SU-DHL-6 (cell line): ENCODE data around the gene FAM174A.

Experiments
- H2AFZ ChIP-seq: fragments of 200-600 bp; sonication (generic); 2 replicates; pipeline ENCODE4 v1.6.1; 2014; ENCODE audit warnings: low read depth, mild to moderate bottlenecking, moderate library complexity, mixed read lengths, antibody characterized with exemption, low read length; ENCODE audit not compliant: severe bottlenecking
- H3F3A ChIP-seq: fragments of 200-600 bp; shearing (Covaris generic); 2 replicates; pipeline ENCODE4 v1.6.0; 2016; ENCODE audit warnings: antibody characterized with exemption, mild to moderate bottlenecking; ENCODE audit not compliant: insufficient read depth
- H3K27ac ChIP-seq: fragments of 200-600 bp; sonication (generic); 2 replicates; pipeline ENCODE4 v1.5.1; 2016; ENCODE audit warnings: low read depth, mild to moderate bottlenecking, low read length, moderate library complexity, mixed read lengths
- H3K27me3 ChIP-seq: fragments of 200-600 bp; sonication (generic), shearing (Covaris generic); 2 replicates; pipeline ENCODE4 v1.6.0; 2014; ENCODE audit warnings: mild to moderate bottlenecking, low read length
- H3K36me3 ChIP-seq: fragments of 200-600 bp; sonication (generic); 2 replicates; pipeline ENCODE4 v1.6.1; 2014; ENCODE audit warnings: mild to moderate bottlenecking, low read length, mixed read lengths
- H3K4me2 ChIP-seq: fragments of 300-600, 200-600 bp; shearing (Covaris generic), sonication (generic); 2 replicates; pipeline ENCODE4 v1.6.0; 2014; ENCODE audit warnings: low read length, low read depth, mild to moderate bottlenecking; ENCODE audit not compliant: poor library complexity, severe bottlenecking
- H3K4me3 ChIP-seq: fragments of 200-600 bp; sonication (generic); 2 replicates; pipeline ENCODE4 v1.5.1; 2014; ENCODE audit warnings: antibody characterized with exemption, low read length, mild to moderate bottlenecking, mixed read lengths; ENCODE audit not compliant: insufficient read depth, poor library complexity, severe bottlenecking
- H3K79me2 ChIP-seq: fragments of 200-600 bp; sonication (generic); 2 replicates; pipeline ENCODE4 v1.6.1; 2014; ENCODE audit warnings: mild to moderate bottlenecking, low read length, moderate library complexity; ENCODE audit not compliant: insufficient read depth
- H3K9ac ChIP-seq: fragments of 200-600 bp; sonication (generic); 2 replicates; pipeline ENCODE4 v1.7.0; 2014; ENCODE audit warnings: mild to moderate bottlenecking, low read length
- H3K9me2 ChIP-seq: fragments of 200-600 bp; sonication (generic); replicated peaks from 2 replicates; pipeline ENCODE4 v1.6.1; 2014; ENCODE audit warnings: low read length; ENCODE audit not compliant: insufficient read depth
- H3K9me3 ChIP-seq: fragments of 200-600 bp; sonication (generic); 2 replicates; pipeline ENCODE4 v1.6.1; 2014; ENCODE audit warnings: low read length, mixed read lengths; ENCODE audit not compliant: insufficient read depth
- H4K20me1 ChIP-seq: fragments of 200-600 bp; sonication (generic); 2 replicates; pipeline ENCODE4 v1.6.1; 2014; ENCODE audit warnings: low read depth, mild to moderate bottlenecking, antibody characterized with exemption, low read length, moderate library complexity, mixed read lengths
- EZH2phosphoT487 ChIP-seq: fragments of 200-600 bp; sonication (generic), shearing (Covaris generic); conservative IDR thresholded peaks from 2 replicates; pipeline ENCODE4 v1.6.1; 2018; ENCODE audit warnings: mild to moderate bottlenecking, antibody characterized with exemption, low read length, moderate library complexity, mixed read lengths
- TF ChIP-seq, protein P1 (sequence below): fragments of 200-600 bp; sonication (generic); IDR thresholded peaks from one replicate; pipeline ENCODE4 v1.5.1; 2017; ENCODE audit warnings: antibody characterized with exemption, mild to moderate bottlenecking, low read length, moderate library complexity; ENCODE audit not compliant: insufficient read depth, poor library complexity, severe bottlenecking

The FAM174A gene

DNA sequence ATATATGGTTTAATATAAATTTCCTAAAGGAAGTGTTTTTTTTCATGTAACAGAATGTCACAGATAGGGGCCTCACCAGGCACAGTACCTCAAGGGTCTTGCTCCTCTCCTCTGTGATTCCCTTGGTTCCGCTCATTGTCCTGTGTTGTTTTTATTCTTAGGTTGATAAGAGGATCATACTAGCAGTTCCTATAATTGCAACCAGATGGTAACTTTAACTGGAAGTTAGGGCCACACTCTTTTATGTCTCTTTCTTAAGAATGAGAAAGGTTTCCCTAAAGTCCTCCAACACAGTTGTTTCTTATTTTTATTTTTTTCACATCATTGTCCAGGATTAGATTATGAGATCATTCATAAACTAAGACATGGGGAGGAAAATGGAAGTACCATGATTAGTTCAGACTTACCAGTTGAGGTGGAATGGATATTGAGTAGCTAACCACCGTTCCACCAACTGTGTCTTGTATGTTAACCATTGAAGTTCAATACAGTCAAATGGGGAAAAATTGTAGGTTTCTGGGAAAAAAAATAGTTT lies 41.1 kb downstream of the FAM174A start:
- no peaks in the 10 kb centered on the region for H3K36me3 ChIP-seq
- H3K4me3 ChIP-seq = no peak overlapping the region
- no peak overlapping the region for H3K4me2 ChIP-seq
- no peak overlapping the region for H2AFZ ChIP-seq
- no peaks in the 10 kb centered on the region for H4K20me1 ChIP-seq
- TF ChIP-seq, protein P1, sequence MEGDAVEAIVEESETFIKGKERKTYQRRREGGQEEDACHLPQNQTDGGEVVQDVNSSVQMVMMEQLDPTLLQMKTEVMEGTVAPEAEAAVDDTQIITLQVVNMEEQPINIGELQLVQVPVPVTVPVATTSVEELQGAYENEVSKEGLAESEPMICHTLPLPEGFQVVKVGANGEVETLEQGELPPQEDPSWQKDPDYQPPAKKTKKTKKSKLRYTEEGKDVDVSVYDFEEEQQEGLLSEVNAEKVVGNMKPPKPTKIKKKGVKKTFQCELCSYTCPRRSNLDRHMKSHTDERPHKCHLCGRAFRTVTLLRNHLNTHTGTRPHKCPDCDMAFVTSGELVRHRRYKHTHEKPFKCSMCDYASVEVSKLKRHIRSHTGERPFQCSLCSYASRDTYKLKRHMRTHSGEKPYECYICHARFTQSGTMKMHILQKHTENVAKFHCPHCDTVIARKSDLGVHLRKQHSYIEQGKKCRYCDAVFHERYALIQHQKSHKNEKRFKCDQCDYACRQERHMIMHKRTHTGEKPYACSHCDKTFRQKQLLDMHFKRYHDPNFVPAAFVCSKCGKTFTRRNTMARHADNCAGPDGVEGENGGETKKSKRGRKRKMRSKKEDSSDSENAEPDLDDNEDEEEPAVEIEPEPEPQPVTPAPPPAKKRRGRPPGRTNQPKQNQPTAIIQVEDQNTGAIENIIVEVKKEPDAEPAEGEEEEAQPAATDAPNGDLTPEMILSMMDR = no peak
- TF ChIP-seq EZH2phosphoT487 = no peak
- no peaks in the 10 kb centered on the region for H3F3A ChIP-seq
- no peaks in the 10 kb centered on the region for H3K9me3 ChIP-seq
- H3K27ac ChIP-seq = no peak overlapping the region
- no peak overlapping the region for H3K9ac ChIP-seq
- H3K9me2 ChIP-seq = no peaks in the 10 kb centered on the region
- H3K27me3 ChIP-seq = no peaks in the 10 kb centered on the region
- no peaks in the 10 kb centered on the region for H3K79me2 ChIP-seq

DNA sequence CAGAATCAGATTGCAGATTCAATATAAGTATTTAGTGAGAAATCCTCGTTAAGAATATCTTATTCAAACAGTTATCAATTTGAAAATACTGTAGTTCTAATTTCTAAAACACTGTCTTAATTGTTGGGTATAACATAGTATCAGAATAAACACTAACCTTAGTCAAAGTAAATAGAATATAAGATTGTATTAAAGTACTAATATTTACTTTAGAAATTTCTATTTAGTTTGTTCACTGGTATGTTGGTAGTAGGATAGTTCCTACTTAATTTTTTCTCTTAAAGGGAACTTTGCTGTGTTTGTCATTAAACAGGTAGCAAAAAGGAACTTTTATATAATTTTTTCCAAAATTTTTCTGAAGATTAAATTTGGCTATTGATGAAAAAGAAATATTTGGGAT lies 42.3 kb downstream of the FAM174A start:
- no peak overlapping the region for H2AFZ ChIP-seq
- no peak overlapping the region for H3K27ac ChIP-seq
- H3K9ac ChIP-seq = no peak overlapping the region
- no peak overlapping the region for H3K4me3 ChIP-seq
- TF ChIP-seq EZH2phosphoT487 = no peak
- TF ChIP-seq, protein P1 = no peak
- H3K79me2 ChIP-seq = no peaks in the 10 kb centered on the region
- H3K9me2 ChIP-seq = no peaks in the 10 kb centered on the region
- H3K9me3 ChIP-seq = no peaks in the 10 kb centered on the region
- no peaks in the 10 kb centered on the region for H4K20me1 ChIP-seq
- H3F3A ChIP-seq = no peaks in the 10 kb centered on the region
- no peaks in the 10 kb centered on the region for H3K36me3 ChIP-seq
- no peak overlapping the region for H3K4me2 ChIP-seq
- no peaks in the 10 kb centered on the region for H3K27me3 ChIP-seq

DNA sequence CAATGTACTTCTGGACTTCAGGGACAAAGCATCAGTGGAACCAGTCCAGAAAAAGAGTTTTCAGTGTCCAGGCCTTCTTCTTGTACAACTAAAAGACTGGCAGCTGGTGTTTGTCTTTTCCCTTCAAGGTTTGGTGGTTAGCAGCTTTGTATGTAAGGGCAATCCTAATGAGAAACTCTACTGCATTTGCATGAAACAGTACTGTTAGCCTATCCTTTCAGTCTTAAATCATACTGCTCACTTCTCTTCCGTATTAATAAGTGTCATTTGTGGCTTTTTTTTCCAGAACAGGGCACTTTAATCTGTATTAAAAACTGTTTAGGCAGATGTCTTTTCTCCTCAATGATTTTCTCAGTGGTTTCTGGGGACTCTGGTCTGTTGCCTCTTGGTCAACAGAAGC lies 48.9 kb downstream of the FAM174A start:
- Histone ChIP-seq H3K9me3 (no peaks in the 10 kb centered on the region), H3F3A (no peaks in the 10 kb centered on the region), H4K20me1 (no peaks in the 10 kb centered on the region), H3K27me3 (no peaks in the 10 kb centered on the region), H3K79me2 (no peaks in the 10 kb centered on the region), H2AFZ (no peak overlapping the region), H3K4me2 (no peak overlapping the region), H3K27ac (no peak overlapping the region), H3K4me3 (no peak overlapping the region), H3K9ac (no peak overlapping the region), H3K36me3 (no peaks in the 10 kb centered on the region), H3K9me2 (no peaks in the 10 kb centered on the region)
- TF ChIP-seq, protein P1 = no peak
- no peak for TF ChIP-seq EZH2phosphoT487
